HCT116 (cell line): ENCODE results near the gene DDX56. TPM values are rescaled to one million over a fixed set of nuclear protein-coding genes. Genes with fewer than 3 reads are reported as not detected.

Experiments used
- ATAC-seq: fragments of 200-7000 bp; cut with Tn5 transposase; 2 replicates; pipeline ENCODE4 v1.9.1; 2020; ENCODE audit warnings: mild to moderate bottlenecking, moderate library complexity
- BruUV-seq: library from RNA; stranded (reverse); fragments of 400-500 nt; replicated peaks from 2 replicates; lab custom pipeline; 2021; lab: Mats Ljungman, UMichigan
- CTCF ChIA-PET: fragments of 300-600 bp; sonication (Branson Sonifier 250); formaldehyde crosslinking; loops from one replicate; lab custom pipeline; 2021; ENCODE audit warnings: antibody characterized with exemption; lab: Charles Lee
- POLR2A ChIA-PET: fragments of 300-600, 350-600 bp; sonication (Branson Sonifier 250); formaldehyde crosslinking; loops from one replicate; lab custom pipeline; 2021; ENCODE audit warnings: antibody characterized with exemption; lab: Charles Lee
- RAD21 ChIA-PET, 2 experiments: fragments of 300-600 bp; sonication (Branson Sonifier 250); formaldehyde crosslinking; loops; one replicate each; lab custom pipeline; 2023; ENCODE audit warnings: low total read pairs in 2 of 2; ENCODE audit not compliant: uncharacterized antibody in 2 of 2, unreplicated experiment in 2 of 2, low non-redundant PET in 1 of 2; lab: Charles Lee
- DNase-seq: peaks from one replicate; pipeline ENCODE4 v3.0.0-alpha.2; 2010; ENCODE audit warnings: low read depth, low spot score
- H2AFZ ChIP-seq: fragments of 200-600 bp; shearing (Covaris generic), sonication (generic); 2 replicates; pipeline ENCODE4 v1.6.1; 2017; ENCODE audit warnings: low read depth, mixed run types, mixed read lengths, antibody characterized with exemption, low read length; ENCODE audit not compliant: poor library complexity, severe bottlenecking
- H3K27ac ChIP-seq: 2 replicates; pipeline ENCODE4 v1.5.1; 2012; ENCODE audit warnings: low read depth, low read length
- H3K27me3 ChIP-seq: fragments of 200-600 bp; sonication (generic); 2 replicates; pipeline ENCODE4 v1.6.1; 2016; ENCODE audit warnings: mixed run types, low read length, mixed read lengths; ENCODE audit not compliant: insufficient read depth
- H3K36me3 ChIP-seq, 2 experiments: fragments of 200-500 bp in 1 of 2; fragments of 200-600 bp in 1 of 2; sonication (Bioruptor generic) in 1 of 2; sonication (generic) in 1 of 2; 2 replicates each; pipeline versions ENCODE4 v1.5.1 to v1.6.1; 2014 to 2016; ENCODE audit warnings: low read length in 2 of 2, inconsistent platforms in 1 of 2, mixed read lengths in 1 of 2, mixed run types in 1 of 2; ENCODE audit not compliant: insufficient read depth in 2 of 2, control insufficient read depth in 1 of 2
- H3K4me1 ChIP-seq, 2 experiments: fragments of 200-600 bp in 1 of 2; sonication (generic) in 1 of 2; 2 replicates each; pipeline versions ENCODE4 v1.5.1 to v1.6.1; 2012 to 2017; ENCODE audit warnings: low read length in 2 of 2, inconsistent platforms in 1 of 2, mild to moderate bottlenecking in 1 of 2, mixed read lengths in 1 of 2, mixed run types in 1 of 2, moderate library complexity in 1 of 2; ENCODE audit not compliant: insufficient read depth in 2 of 2, control insufficient read depth in 1 of 2
- H3K4me2 ChIP-seq: fragments of 200-600 bp; sonication (generic); 2 replicates; pipeline ENCODE4 v1.6.1; 2017; ENCODE audit warnings: mixed run types, low read length, mixed read lengths
- H3K4me3 ChIP-seq, 2 experiments: fragments of 200-600 bp in 1 of 2; sonication (generic) in 1 of 2; replicated peaks in 1 of 2; 2 replicates each; pipeline ENCODE4 v1.5.1; 2011 to 2016; ENCODE audit warnings: low read length in 2 of 2, control low read depth in 1 of 2, low read depth in 1 of 2, mild to moderate bottlenecking in 1 of 2, mixed read lengths in 1 of 2, mixed run types in 1 of 2
- H3K79me2 ChIP-seq: fragments of 200-600 bp; sonication (generic); 2 replicates; pipeline ENCODE4 v1.6.1; 2017; ENCODE audit warnings: mild to moderate bottlenecking, mixed run types, low read length, moderate library complexity, mixed read lengths; ENCODE audit not compliant: insufficient read depth
- H3K9ac ChIP-seq: fragments of 200-600 bp; sonication (generic); 2 replicates; pipeline ENCODE4 v1.6.1; 2016; ENCODE audit warnings: low read length, mixed read lengths
- H3K9me2 ChIP-seq: fragments of 200-600 bp; sonication (generic), shearing (Covaris generic); 2 replicates; pipeline ENCODE4 v1.6.1; 2017; ENCODE audit warnings: mixed run types, mild to moderate bottlenecking, moderate library complexity; ENCODE audit not compliant: insufficient read depth
- H3K9me3 ChIP-seq, 2 experiments: fragments of 200-500 bp in 1 of 2; fragments of 200-600 bp in 1 of 2; sonication (Bioruptor generic) in 1 of 2; sonication (generic) in 1 of 2; 2 replicates each; pipeline ENCODE4 v1.6.1; 2014 to 2017; ENCODE audit warnings: low read length in 2 of 2, mixed read lengths in 2 of 2, inconsistent platforms in 1 of 2, low read depth in 1 of 2, mild to moderate bottlenecking in 1 of 2, mixed run types in 1 of 2, moderate library complexity in 1 of 2; ENCODE audit not compliant: control insufficient read depth in 1 of 2, insufficient read depth in 1 of 2
- H4K20me1 ChIP-seq: fragments of 200-600 bp; sonication (generic), shearing (Covaris generic); 2 replicates; pipeline ENCODE4 v1.6.1; 2017; ENCODE audit warnings: mixed run types, mild to moderate bottlenecking, moderate library complexity; ENCODE audit not compliant: insufficient read depth
- EGR1 ChIP-seq: IDR thresholded peaks from 2 replicates; pipeline ENCODE4 v1.6.1; 2012; ENCODE audit warnings: low read depth
- EZH2phosphoT487 ChIP-seq: fragments of 200-600 bp; IDR thresholded peaks from 2 replicates; pipeline ENCODE4 v1.6.1; 2018; ENCODE audit warnings: antibody characterized with exemption, borderline replicate concordance
- JUND ChIP-seq: IDR thresholded peaks from 2 replicates; pipeline ENCODE4 v1.6.1; 2012
- POLR2A ChIP-seq: IDR thresholded peaks from 2 replicates; pipeline ENCODE4 v1.7.0; 2011; ENCODE audit warnings: borderline replicate concordance; ENCODE audit not compliant: insufficient read depth, insufficient read length; ENCODE audit errors: extremely low read depth
- SIN3A ChIP-seq: IDR thresholded peaks from 2 replicates; pipeline ENCODE4 v1.6.1; 2012; ENCODE audit warnings: low read depth
- SRF ChIP-seq: IDR thresholded peaks from 2 replicates; pipeline ENCODE4 v1.6.1; 2012; ENCODE audit warnings: low read depth
- ZBTB33 ChIP-seq: IDR thresholded peaks from 2 replicates; pipeline ENCODE4 v1.6.1; 2011; ENCODE audit warnings: mild to moderate bottlenecking, low read length, moderate library complexity; ENCODE audit not compliant: insufficient replicate concordance; ENCODE audit errors: extremely low read depth
- intact Hi-C: fragments of 100-400 bp; cut with micrococcal nuclease; formaldehyde crosslinking; loops from 2 replicates; pipeline ENCODE4 v1.10.0; 2022
- total RNA-seq: library from RNA; stranded (reverse); gene quantifications from one replicate; pipeline ENCODE4 v1.2.1, GENCODE V29; 2021; ENCODE audit not compliant: unreplicated experiment
- TF ChIP-seq, protein P1 (sequence below): IDR thresholded peaks from 2 replicates; pipeline ENCODE4 v1.6.1; 2012; ENCODE audit warnings: low read depth
- TF ChIP-seq, protein P2 (sequence below): IDR thresholded peaks from 2 replicates; pipeline ENCODE4 v1.6.1; 2012

The DDX56 gene
- total RNA-seq, 1 experiment from 2014 or later = 119 TPM

DNA sequence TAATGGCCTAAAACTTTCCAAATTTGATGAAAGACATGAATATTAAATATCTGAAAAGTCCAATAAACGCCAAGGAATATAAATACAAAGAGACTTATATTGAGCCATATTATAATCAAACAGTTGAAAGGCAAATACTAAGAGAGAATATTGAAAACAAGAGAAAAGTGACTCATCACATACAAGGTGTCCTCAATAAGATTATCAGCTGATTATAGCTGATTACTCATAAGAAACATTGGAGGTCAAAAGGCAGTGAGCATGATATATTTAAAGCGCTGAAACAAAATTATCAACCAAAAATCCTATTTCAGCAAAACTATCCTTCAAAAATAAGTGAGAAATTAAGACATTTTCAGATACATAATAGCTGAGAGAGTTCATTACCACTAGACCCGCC lies 24.8 kb downstream of the DDX56 start:
- no TSS peak for BruUV-seq
- ChIA-PET POLR2A (no interaction called here), RAD21 (no interaction called here), CTCF (interaction anchor here (1.2 to 1.3 kb wide), 2 partner anchors 14 kb away, joined by 3 to 6 read pairs; no protein-coding TSS in a partner anchor)
- DNase-seq (no peak), ATAC-seq (no peak)
- no peaks in the 10 kb centered on the region for H3K36me3 ChIP-seq
- TF ChIP-seq SRF (no peak), SIN3A (no peak), POLR2A (no peak), JUND (no peak), EZH2phosphoT487 (no peak), EGR1 (no peak), ZBTB33 (no peak)
- TF ChIP-seq, protein P1, sequence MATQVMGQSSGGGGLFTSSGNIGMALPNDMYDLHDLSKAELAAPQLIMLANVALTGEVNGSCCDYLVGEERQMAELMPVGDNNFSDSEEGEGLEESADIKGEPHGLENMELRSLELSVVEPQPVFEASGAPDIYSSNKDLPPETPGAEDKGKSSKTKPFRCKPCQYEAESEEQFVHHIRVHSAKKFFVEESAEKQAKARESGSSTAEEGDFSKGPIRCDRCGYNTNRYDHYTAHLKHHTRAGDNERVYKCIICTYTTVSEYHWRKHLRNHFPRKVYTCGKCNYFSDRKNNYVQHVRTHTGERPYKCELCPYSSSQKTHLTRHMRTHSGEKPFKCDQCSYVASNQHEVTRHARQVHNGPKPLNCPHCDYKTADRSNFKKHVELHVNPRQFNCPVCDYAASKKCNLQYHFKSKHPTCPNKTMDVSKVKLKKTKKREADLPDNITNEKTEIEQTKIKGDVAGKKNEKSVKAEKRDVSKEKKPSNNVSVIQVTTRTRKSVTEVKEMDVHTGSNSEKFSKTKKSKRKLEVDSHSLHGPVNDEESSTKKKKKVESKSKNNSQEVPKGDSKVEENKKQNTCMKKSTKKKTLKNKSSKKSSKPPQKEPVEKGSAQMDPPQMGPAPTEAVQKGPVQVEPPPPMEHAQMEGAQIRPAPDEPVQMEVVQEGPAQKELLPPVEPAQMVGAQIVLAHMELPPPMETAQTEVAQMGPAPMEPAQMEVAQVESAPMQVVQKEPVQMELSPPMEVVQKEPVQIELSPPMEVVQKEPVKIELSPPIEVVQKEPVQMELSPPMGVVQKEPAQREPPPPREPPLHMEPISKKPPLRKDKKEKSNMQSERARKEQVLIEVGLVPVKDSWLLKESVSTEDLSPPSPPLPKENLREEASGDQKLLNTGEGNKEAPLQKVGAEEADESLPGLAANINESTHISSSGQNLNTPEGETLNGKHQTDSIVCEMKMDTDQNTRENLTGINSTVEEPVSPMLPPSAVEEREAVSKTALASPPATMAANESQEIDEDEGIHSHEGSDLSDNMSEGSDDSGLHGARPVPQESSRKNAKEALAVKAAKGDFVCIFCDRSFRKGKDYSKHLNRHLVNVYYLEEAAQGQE = no peak
- TF ChIP-seq, protein P2, sequence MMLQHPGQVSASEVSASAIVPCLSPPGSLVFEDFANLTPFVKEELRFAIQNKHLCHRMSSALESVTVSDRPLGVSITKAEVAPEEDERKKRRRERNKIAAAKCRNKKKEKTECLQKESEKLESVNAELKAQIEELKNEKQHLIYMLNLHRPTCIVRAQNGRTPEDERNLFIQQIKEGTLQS = no peak
- intact Hi-C loops = no loop called here
- no peak overlapping the region for H3K4me3 ChIP-seq
- H3K27ac ChIP-seq = no peak overlapping the region
- H3K27me3 ChIP-seq = no peaks in the 10 kb centered on the region
- H3K79me2 ChIP-seq = no peaks in the 10 kb centered on the region
- H3K4me2 ChIP-seq = no peak overlapping the region
- H4K20me1 ChIP-seq = no peaks in the 10 kb centered on the region
- H2AFZ ChIP-seq = no peak overlapping the region
- no peak overlapping the region for H3K9ac ChIP-seq
- H3K9me2 ChIP-seq = no peaks in the 10 kb centered on the region
- H3K9me3 ChIP-seq = no peaks in the 10 kb centered on the region
- peaks cover 8 to 10% of the 10 kb centered on the region in 2 experiments for H3K4me1 ChIP-seq
